Chondrocyte (in vitro differentiated cells): ENCODE results near the gene ZNF787. TPM values are rescaled to one million over a fixed set of nuclear protein-coding genes. Genes with fewer than 3 reads are reported as not detected.

ENCODE experiments used
- DNase-seq: peaks from one replicate; pipeline ENCODE4 v3.0.0; 2021; ENCODE audit warnings: mixed read lengths, low spot score
- H3K27ac Mint-ChIP-seq: one replicate; pipeline ENCODE4 v1.8.0; 2021; ENCODE audit warnings: mild to moderate bottlenecking, moderate library complexity, mixed read lengths; ENCODE audit not compliant: unreplicated experiment
- H3K27me3 Mint-ChIP-seq: 2 replicates; pipeline ENCODE4 v1.8.0; 2021; ENCODE audit warnings: low read depth, mixed read lengths
- H3K36me3 Mint-ChIP-seq: 2 replicates; pipeline ENCODE4 v1.8.0; 2021; ENCODE audit warnings: low read depth, mixed read lengths
- H3K4me1 Mint-ChIP-seq: 2 replicates; pipeline ENCODE4 v1.8.0; 2021; ENCODE audit warnings: low read depth, mild to moderate bottlenecking, mixed read lengths
- H3K4me3 Mint-ChIP-seq: one replicate; pipeline ENCODE4 v1.8.0; 2021; ENCODE audit warnings: mild to moderate bottlenecking, moderate library complexity, mixed read lengths; ENCODE audit not compliant: unreplicated experiment
- H3K9me3 Mint-ChIP-seq: 2 replicates; pipeline ENCODE4 v1.8.0; 2021; ENCODE audit warnings: low read depth, mixed read lengths
- CTCF ChIP-seq: fragments of 200-600 bp; sonication (generic); IDR thresholded peaks from 2 replicates; pipeline ENCODE4 v1.5.0; 2021; ENCODE audit warnings: antibody characterized with exemption, mild to moderate bottlenecking, moderate library complexity
- total RNA-seq: library from RNA; stranded (reverse); gene quantifications from 3 replicates; pipeline ENCODE4 v1.2.1, GENCODE V29; 2021

Gene ZNF787
- total RNA-seq, 1 donor from 2014 or later: 26.5 TPM

- Mint-ChIP-seq H3K36me3 (peaks cover 3% of the 10 kb centered on the region), H3K4me1 (peaks cover 18% of the 10 kb centered on the region), H3K9me3 (no peaks in the 10 kb centered on the region), H3K27ac (no peak overlapping the region), H3K4me3 (no peak overlapping the region), H3K27me3 (no peaks in the 10 kb centered on the region)
- TF ChIP-seq CTCF: peak; percentile 71
- DNase-seq: no peak
Measured at GRCh38 chr19:56105090-56105701, 15.9 kb downstream of the ZNF787 start.

GRCh38 chr19:56104423-56104822, 16.7 kb downstream of the ZNF787 start:
- Mint-ChIP-seq H3K4me3 (no peak overlapping the region), H3K36me3 (peaks cover 3% of the 10 kb centered on the region), H3K4me1 (peaks cover 13% of the 10 kb centered on the region), H3K27me3 (no peaks in the 10 kb centered on the region), H3K27ac (no peak overlapping the region), H3K9me3 (no peaks in the 10 kb centered on the region)
- no peak for DNase-seq
- TF ChIP-seq CTCF: no peak

- no peaks in the 10 kb centered on the region for H3K27me3 Mint-ChIP-seq
- no peaks in the 10 kb centered on the region for H3K9me3 Mint-ChIP-seq
- H3K4me1 Mint-ChIP-seq: peaks cover 4% of the 10 kb centered on the region
- H3K27ac Mint-ChIP-seq: no peak overlapping the region
- TF ChIP-seq CTCF: no peak
- no peak for DNase-seq
- H3K4me3 Mint-ChIP-seq: no peak overlapping the region
- H3K36me3 Mint-ChIP-seq: peaks cover 3% of the 10 kb centered on the region
Measured at GRCh38 chr19:56103027-56103614, 18.0 kb downstream of the ZNF787 start.

GRCh38 chr19:56101746-56102535, 19.2 kb downstream of the ZNF787 start:
- no peak overlapping the region for H3K4me3 Mint-ChIP-seq
- H3K27me3 Mint-ChIP-seq: no peaks in the 10 kb centered on the region
- DNase-seq: no peak
- no peaks in the 10 kb centered on the region for H3K9me3 Mint-ChIP-seq
- peaks cover 3% of the 10 kb centered on the region for H3K36me3 Mint-ChIP-seq
- no peak overlapping the region for H3K27ac Mint-ChIP-seq
- TF ChIP-seq CTCF: no peak
- peaks cover 4% of the 10 kb centered on the region for H3K4me1 Mint-ChIP-seq

GRCh38 chr19:56101095-56101494, 20.0 kb downstream of the ZNF787 start:
- peak; percentile 86 for DNase-seq
- TF ChIP-seq CTCF: no peak
- Mint-ChIP-seq H3K27me3 (no peaks in the 10 kb centered on the region), H3K27ac (no peak overlapping the region), H3K4me1 (peaks cover 2% of the 10 kb centered on the region), H3K9me3 (no peaks in the 10 kb centered on the region), H3K36me3 (peaks cover 3% of the 10 kb centered on the region), H3K4me3 (no peak overlapping the region)
